ENCODE results near the gene CLEC18C.
"Not testable (repeated sequence)": the region's sequence is repeated elsewhere in the genome, so short reads cannot be mapped to it uniquely, and the experiment has no call there.

Gene CLEC18C

DNA sequence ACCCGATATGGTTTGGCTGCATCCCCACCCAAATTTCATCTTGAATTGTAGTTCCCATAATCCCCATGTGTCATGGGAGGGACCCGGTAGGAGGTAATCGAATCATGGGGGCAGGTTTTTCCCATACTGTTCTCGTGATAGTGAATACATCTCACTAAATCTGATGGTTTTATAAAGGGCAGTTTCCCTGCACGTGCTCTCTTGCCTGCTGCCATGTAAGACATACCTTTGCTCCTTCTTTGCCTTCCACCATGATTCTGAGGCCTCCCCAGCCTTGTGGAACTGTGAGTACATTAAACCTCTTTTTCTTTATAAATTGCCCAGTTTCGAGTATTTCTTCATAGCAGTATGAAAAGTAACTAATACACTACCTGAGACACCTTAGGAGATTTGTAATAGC lies 32.8 kb downstream of the CLEC18C start:
- DNase-seq (ENCODE audit: low read depth in 2 of 2): not testable (repeated sequence)

DNA sequence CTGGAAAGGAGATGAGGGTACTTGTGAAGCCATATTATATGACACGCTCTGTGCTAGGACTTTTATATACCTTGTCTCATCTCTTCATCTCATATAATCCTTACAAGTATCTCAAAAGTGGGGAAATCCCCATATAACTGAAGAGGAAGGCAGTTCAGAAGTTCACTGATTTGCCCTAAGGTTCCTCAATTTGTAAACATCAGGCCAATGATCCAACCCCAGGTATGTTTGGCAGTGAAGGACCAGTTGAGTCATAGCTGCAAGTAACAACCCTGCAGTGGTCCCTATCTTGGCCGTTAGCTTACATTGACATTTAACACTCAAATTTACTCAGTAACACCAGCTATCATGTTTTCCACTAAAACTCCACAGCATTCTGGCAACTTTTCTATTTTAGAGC lies 45.0 kb downstream of the CLEC18C start:
- not testable (repeated sequence) for DNase-seq (ENCODE audit: low read depth in 2 of 2)

DNA sequence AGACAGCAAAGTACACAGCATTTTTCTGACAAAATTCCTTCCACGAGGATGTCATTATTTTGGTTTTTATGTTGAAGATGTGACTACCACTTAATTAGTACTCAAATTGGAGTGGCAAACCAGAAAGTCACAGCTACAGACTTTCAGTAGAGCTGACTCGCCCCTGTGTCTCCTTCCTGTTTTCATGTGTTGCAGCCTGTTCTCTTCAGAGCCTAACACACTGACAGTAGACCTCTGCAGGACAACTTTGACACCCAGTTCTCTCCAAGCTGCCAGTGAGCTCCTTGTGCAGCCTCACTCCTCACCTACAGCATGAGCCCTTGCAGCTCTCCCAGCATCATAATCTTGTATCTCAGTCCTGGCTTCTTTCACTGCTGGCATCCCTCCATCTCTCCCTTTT lies 49.0 kb downstream of the CLEC18C start:
- not testable (repeated sequence) for DNase-seq (ENCODE audit: low read depth in 2 of 2)

DNA sequence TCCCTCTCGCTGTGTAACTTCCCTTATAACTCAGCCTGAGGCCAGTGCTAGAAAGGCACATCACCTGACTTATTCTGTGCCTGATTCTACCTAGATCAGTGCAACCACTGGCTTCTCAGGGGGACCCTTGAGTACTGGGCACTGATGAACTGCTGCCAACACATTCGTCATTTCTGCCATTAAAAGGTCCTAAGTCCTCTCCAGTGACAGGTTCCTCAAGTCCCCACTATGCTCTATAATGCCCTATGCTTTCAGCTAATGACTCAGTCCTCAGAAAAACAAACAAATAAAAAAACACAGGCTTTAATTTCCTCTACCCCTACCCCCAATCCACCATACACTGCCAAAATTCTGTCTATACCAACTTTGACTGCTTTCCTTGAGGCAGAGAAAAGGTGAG lies 49.6 kb downstream of the CLEC18C start:
- not testable (repeated sequence) for DNase-seq (ENCODE audit: low read depth in 2 of 2)

DNA sequence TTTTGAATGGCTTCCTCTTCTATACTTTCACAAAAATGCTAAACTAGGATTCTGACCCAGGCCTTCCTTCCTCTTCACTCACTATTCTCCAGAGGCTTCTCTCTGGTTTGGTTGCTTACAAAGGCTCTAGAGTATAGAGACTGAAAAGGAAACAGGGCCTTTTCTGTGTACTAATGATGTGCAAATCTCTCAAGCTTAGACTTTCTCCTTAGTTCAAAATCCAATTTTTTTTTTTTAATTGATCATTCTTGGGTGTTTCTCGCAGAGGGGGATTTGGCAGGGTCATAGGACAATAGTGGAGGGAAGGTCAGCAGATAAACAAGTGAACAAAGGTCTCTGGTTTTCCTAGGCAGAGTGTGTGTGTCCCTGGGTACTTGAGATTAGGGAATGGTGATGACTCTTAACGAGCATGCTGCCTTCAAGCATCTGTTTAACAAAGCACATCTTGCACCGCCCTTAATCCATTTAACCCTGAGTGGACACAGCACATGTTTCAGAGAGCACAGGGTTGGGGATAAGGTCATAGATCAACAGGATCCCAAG lies 50.5 kb downstream of the CLEC18C start:
- DNase-seq (ENCODE audit: low read depth in 2 of 2): not testable (repeated sequence)

DNA sequence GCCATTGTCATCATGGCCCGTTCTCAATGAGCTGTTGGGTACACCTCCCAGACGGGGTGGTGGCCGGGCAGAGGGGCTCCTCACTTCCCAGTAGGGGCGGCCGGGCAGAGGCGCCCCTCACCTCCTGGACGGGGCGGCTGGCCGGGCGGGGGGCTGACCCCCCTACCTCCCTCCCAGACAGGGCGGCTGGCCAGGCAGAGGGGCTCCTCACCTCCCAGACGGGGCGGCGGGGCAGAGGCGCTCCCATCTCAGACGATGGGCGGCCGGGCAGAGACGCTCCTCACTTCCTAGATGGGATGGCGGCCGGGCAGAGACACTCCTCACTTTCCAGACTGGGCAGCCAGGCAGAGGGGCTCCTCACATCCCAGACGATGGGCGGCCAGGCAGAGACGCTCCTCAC lies 51.1 kb downstream of the CLEC18C start:
- DNase-seq (ENCODE audit: low read depth in 2 of 2): not testable (repeated sequence)

DNA sequence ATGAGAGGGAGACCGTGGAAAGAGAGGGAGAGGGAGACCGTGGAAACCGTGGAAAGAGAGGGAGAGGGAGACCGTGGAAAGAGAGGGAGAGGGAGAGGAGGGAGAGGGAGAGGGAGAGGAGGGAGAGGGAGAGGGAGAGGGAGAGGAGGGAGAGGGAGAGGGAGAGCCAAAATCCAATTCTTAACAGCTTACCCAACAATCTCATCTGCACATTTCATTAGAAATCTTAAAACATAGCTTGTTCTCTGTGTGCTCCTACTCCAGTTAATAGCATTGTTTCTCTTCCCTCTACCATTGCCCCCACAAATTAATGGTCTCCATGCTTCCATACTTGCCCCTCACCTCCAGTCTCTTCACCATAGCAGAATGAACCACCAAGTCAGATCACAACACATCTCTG lies 51.8 kb downstream of the CLEC18C start:
- DNase-seq (ENCODE audit: low read depth in 2 of 2): not testable (repeated sequence)

DNA sequence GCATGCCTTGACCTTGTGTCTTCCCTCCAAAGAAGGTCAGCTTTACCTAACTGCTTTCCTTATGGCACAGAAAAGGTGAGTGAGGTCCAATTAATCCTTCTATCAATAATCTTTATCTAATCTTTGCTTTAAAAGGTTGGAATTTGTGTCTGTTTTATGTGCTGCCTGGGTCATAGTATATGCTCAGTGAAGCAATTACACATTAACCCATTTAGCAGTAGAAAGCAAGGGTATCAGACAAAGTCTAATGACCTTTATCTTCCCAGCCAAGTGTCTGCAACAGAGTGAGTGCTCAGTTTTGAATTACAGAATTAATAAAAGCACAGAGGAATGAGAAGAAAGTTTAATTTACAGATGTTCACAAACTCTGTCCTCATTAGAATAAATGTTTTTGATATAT lies 52.4 kb downstream of the CLEC18C start:
- not testable (repeated sequence) for DNase-seq (ENCODE audit: low read depth in 2 of 2)

DNA sequence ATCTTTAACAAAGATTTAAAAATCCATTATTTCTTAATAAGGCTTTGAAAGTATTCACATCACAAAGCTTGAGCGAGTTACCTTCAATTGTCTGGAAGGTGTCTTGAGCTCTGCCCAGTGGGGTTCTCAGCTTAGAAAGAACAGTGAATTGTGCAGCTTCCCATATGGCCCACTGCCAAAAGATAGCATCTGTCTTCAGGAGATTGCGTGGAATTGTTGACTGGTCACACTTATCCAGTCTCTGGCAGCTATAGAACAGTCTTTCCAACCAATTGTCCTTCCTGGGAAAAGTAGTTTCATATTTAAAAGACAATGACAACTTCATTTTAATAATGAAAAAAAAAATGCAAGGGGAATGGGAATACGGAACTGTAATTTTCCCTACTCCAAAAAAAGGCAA lies 58.2 kb downstream of the CLEC18C start:
- DNase-seq (ENCODE audit: low read depth in 2 of 2): not testable (repeated sequence)

Data from stimulated activated CD4-positive, alpha-beta T cell treated with anti-CD3 and anti-CD28 coated beads, Interleukin-15, amount 100 ng/mL, for 48 hours (primary cell).